CD14-positive monocyte (primary cell): ENCODE data around the gene HARS2. TPM values are rescaled to one million over a fixed set of nuclear protein-coding genes. Genes with fewer than 3 reads are reported as not detected.
"Not testable (repeated sequence)": the region's sequence is repeated elsewhere in the genome, so short reads cannot be mapped to it uniquely, and the experiment has no call there.

Source experiments
- DNase-seq, 3 donors: peaks; one replicate each; pipeline ENCODE4 v3.0.0-alpha.2; 2011 to 2022
- H2AFZ ChIP-seq: 2 replicates; pipeline ENCODE4 v1.6.0; 2012; ENCODE audit warnings: mild to moderate bottlenecking, low read depth, low read length, inconsistent platforms; ENCODE audit not compliant: insufficient read depth, poor library complexity, severe bottlenecking
- H3K27ac ChIP-seq, 2 donors: 1 replicate in 1 of 2; 2 replicates in 1 of 2; pipeline ENCODE4 v1.5.1; 2012 to 2013; ENCODE audit warnings: low read length in 2 of 2, control low read depth in 1 of 2, inconsistent platforms in 1 of 2, low read depth in 1 of 2, mild to moderate bottlenecking in 1 of 2
- H3K27me3 ChIP-seq, 2 donors: one replicate each; pipeline versions ENCODE4 v1.6.0 to v1.6.1; 2011 to 2013; ENCODE audit warnings: low read length in 2 of 2; ENCODE audit not compliant: control insufficient read depth in 2 of 2, insufficient read depth in 2 of 2
- H3K36me3 ChIP-seq, 2 donors: replicated peaks in 1 of 2; 1 replicate in 1 of 2; 2 replicates in 1 of 2; pipeline versions ENCODE4 v1.5.1 to v1.6.1; 2012 to 2013; ENCODE audit warnings: low read length in 2 of 2, control low read depth in 1 of 2, inconsistent platforms in 1 of 2, mild to moderate bottlenecking in 1 of 2; ENCODE audit not compliant: insufficient read depth in 2 of 2, control insufficient read depth in 1 of 2
- H3K4me1 ChIP-seq, 2 donors: 1 replicate in 1 of 2; 2 replicates in 1 of 2; pipeline versions ENCODE4 v1.5.1 to v1.6.1; 2012 to 2013; ENCODE audit warnings: low read length in 2 of 2, control low read depth in 1 of 2, inconsistent platforms in 1 of 2, mild to moderate bottlenecking in 1 of 2, moderate library complexity in 1 of 2; ENCODE audit not compliant: insufficient read depth in 2 of 2, control insufficient read depth in 1 of 2
- H3K4me2 ChIP-seq: replicated peaks from 2 replicates; pipeline ENCODE3; 2012; ENCODE audit warnings: low read length, moderate library complexity, mild to moderate bottlenecking; ENCODE audit not compliant: poor library complexity, severe bottlenecking; ENCODE audit errors: extremely low read depth
- H3K4me3 ChIP-seq, 3 experiments: fragments of 200-600 bp in 1 of 3; sonication (generic) in 1 of 3; replicated peaks in 1 of 3; 1 replicate in 2 of 3; 2 replicates in 1 of 3; pipeline ENCODE4 v1.5.1; 2011 to 2013; ENCODE audit warnings: low read length in 3 of 3, mild to moderate bottlenecking in 3 of 3, control low read depth in 2 of 3, low read depth in 2 of 3, inconsistent platforms in 1 of 3, moderate library complexity in 1 of 3
- H3K79me2 ChIP-seq: 2 replicates; pipeline ENCODE4 v1.6.0; 2012; ENCODE audit warnings: mild to moderate bottlenecking, control low read depth, inconsistent platforms, low read length, moderate library complexity; ENCODE audit not compliant: insufficient read depth
- H3K9ac ChIP-seq: 2 replicates; pipeline ENCODE4 v1.6.0; 2017; ENCODE audit warnings: low read length, mild to moderate bottlenecking; ENCODE audit not compliant: insufficient read depth, poor library complexity, severe bottlenecking
- H3K9me3 ChIP-seq, 2 donors: replicated peaks in 1 of 2; 1 replicate in 1 of 2; 2 replicates in 1 of 2; pipeline versions ENCODE4 v1.5.1 to v1.6.1; 2012 to 2013; ENCODE audit warnings: low read length in 2 of 2, control low read depth in 1 of 2; ENCODE audit not compliant: control insufficient read depth in 1 of 2, insufficient read depth in 1 of 2
- H4K20me1 ChIP-seq: 2 replicates; pipeline ENCODE4 v1.6.0; 2012; ENCODE audit warnings: mild to moderate bottlenecking, low read length, control low read depth, moderate library complexity; ENCODE audit not compliant: insufficient read depth
- H3K27ac Mint-ChIP-seq, 7 donors: one replicate each; pipeline ENCODE4 v1.8.0; 2020; ENCODE audit warnings: mild to moderate bottlenecking in 7 of 7, mixed read lengths in 7 of 7, moderate library complexity in 6 of 7, inconsistent platforms in 2 of 7
- H3K27me3 Mint-ChIP-seq, 3 donors: one replicate each; pipeline ENCODE4 v1.8.0; 2021 to 2022; ENCODE audit warnings: low read depth in 3 of 3, mild to moderate bottlenecking in 3 of 3, mixed read lengths in 3 of 3, moderate library complexity in 3 of 3, inconsistent platforms in 1 of 3
- H3K36me3 Mint-ChIP-seq, 2 donors: one replicate each; pipeline ENCODE4 v1.8.0; 2020; ENCODE audit warnings: mixed read lengths in 2 of 2, inconsistent platforms in 1 of 2, mild to moderate bottlenecking in 1 of 2
- H3K4me1 Mint-ChIP-seq: one replicate; pipeline ENCODE4 v1.8.0; 2020; ENCODE audit warnings: mild to moderate bottlenecking, mixed read lengths
- H3K4me3 Mint-ChIP-seq, 2 donors: one replicate each; pipeline ENCODE4 v1.8.0; 2020; ENCODE audit warnings: mild to moderate bottlenecking in 2 of 2, mixed read lengths in 2 of 2, moderate library complexity in 1 of 2
- H3K9me3 Mint-ChIP-seq, 7 donors: one replicate each; pipeline ENCODE4 v1.8.0; 2020 to 2022; ENCODE audit warnings: mixed read lengths in 7 of 7, mild to moderate bottlenecking in 6 of 7, moderate library complexity in 6 of 7, inconsistent platforms in 2 of 7
- WGBS: methylation state at CpG from one replicate; pipeline ENCODE4 v1.1.5; 2013; ENCODE audit warnings: missing lambda C conversion rate; ENCODE audit not compliant: insufficient coverage; 5-methylcytosine and 5-hydroxymethylcytosine counted together
- intact Hi-C, 2 donors: fragments of 100-400 bp; cut with micrococcal nuclease; formaldehyde crosslinking; loops; one replicate each; pipeline versions ENCODE4 v1.15.0 to v1.15.1; 2023
- polyA plus RNA-seq, 3 donors: library from polyadenylated mRNA; depleted of rRNA in 1 of 3; unstranded in 2 of 3; stranded (reverse) in 1 of 3; fragments of 300-500 nt in 2 of 3; fragments of >200 nt in 1 of 3; fragmentation: Illumina TruSeq in 2 of 3; gene quantifications; 1 replicate in 2 of 3; 2 replicates in 1 of 3; pipeline ENCODE4 v1.2.3, GENCODE V29; 2012 to 2021
- TF ChIP-seq, protein P1 (sequence below): fragments of 200-600 bp; IDR thresholded peaks from one replicate; pipeline ENCODE4 v1.8.0; 2022; ENCODE audit warnings: antibody characterized with exemption, mild to moderate bottlenecking

Gene HARS2
- polyA plus RNA-seq, 3 donors: 6.4 to 26.1 (median 8.3) TPM

GRCh38 chr5:140713562-140714094 is 22.4 kb downstream of the HARS2 start:
- H3K4me3 ChIP-seq: no peak overlapping the region
- intact Hi-C loops: loop anchor here (5.0 to 10.0 kb wide), 3 partner anchors 149 to 349 kb away; partner anchors contain the start of genes ANKHD1 (in 1 of the 2), APBB3 (in 1 of the 2), SLC35A4 (in 1 of the 2) and SLC4A9 (in 1 of the 2)
- H3K9me3 Mint-ChIP-seq: peaks cover 0 to 7% (median 0%) of the 10 kb centered on the region in 7 donors
- H3K27me3 Mint-ChIP-seq: peaks cover 1 to 7% (median 5%) of the 10 kb centered on the region in 3 donors
- no peak overlapping the region for H3K4me2 ChIP-seq
- no peak for DNase-seq
- WGBS: no CpG with 5 or more reads among the region's 1 CpG
- H3K36me3 Mint-ChIP-seq: no peaks in the 10 kb centered on the region
- no peak overlapping the region for H3K4me3 Mint-ChIP-seq
- H4K20me1 ChIP-seq: no peaks in the 10 kb centered on the region
- H3K27ac ChIP-seq: no peak overlapping the region
- TF ChIP-seq, protein P1, sequence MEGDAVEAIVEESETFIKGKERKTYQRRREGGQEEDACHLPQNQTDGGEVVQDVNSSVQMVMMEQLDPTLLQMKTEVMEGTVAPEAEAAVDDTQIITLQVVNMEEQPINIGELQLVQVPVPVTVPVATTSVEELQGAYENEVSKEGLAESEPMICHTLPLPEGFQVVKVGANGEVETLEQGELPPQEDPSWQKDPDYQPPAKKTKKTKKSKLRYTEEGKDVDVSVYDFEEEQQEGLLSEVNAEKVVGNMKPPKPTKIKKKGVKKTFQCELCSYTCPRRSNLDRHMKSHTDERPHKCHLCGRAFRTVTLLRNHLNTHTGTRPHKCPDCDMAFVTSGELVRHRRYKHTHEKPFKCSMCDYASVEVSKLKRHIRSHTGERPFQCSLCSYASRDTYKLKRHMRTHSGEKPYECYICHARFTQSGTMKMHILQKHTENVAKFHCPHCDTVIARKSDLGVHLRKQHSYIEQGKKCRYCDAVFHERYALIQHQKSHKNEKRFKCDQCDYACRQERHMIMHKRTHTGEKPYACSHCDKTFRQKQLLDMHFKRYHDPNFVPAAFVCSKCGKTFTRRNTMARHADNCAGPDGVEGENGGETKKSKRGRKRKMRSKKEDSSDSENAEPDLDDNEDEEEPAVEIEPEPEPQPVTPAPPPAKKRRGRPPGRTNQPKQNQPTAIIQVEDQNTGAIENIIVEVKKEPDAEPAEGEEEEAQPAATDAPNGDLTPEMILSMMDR: no peak
- H3K79me2 ChIP-seq: no peaks in the 10 kb centered on the region
- no peak overlapping the region for H3K9ac ChIP-seq
- no peak overlapping the region for H2AFZ ChIP-seq
- peaks cover 13% of the 10 kb centered on the region for H3K4me1 Mint-ChIP-seq
- no peaks in the 10 kb centered on the region for H3K9me3 ChIP-seq
- H3K27ac Mint-ChIP-seq: no peak overlapping the region
- no peaks in the 10 kb centered on the region for H3K36me3 ChIP-seq
- no peaks in the 10 kb centered on the region for H3K27me3 ChIP-seq
- peaks cover 5 to 13% of the 10 kb centered on the region in 2 donors for H3K4me1 ChIP-seq

GRCh38 chr5:140716238-140716637 is 25.0 kb downstream of the HARS2 start:
- not testable (repeated sequence) for H3K27me3 ChIP-seq, H3K27ac Mint-ChIP-seq, H3K9ac ChIP-seq, DNase-seq, H4K20me1 ChIP-seq, H3K9me3 ChIP-seq, H3K4me1 ChIP-seq, H2AFZ ChIP-seq, H3K4me1 Mint-ChIP-seq, H3K36me3 ChIP-seq, H3K9me3 Mint-ChIP-seq, H3K27me3 Mint-ChIP-seq, H3K4me2 ChIP-seq, H3K4me3 Mint-ChIP-seq, H3K4me3 ChIP-seq, H3K79me2 ChIP-seq, H3K27ac ChIP-seq, H3K36me3 Mint-ChIP-seq
- intact Hi-C loops: loop anchor here (10.0 kb wide), 2 partner anchors 151 to 351 kb away; partner anchors contain the start of genes APBB3 (in 1 of the 2), SLC35A4 (in 1 of the 2) and SLC4A9 (in 1 of the 2)
- WGBS: no CpG with 5 or more reads among the region's 2 CpGs
